ENCODE results near the gene SGO2. TPM values are rescaled to one million over a fixed set of nuclear protein-coding genes. Genes with fewer than 3 reads are reported as not detected.
A peak's percentile ranks its signal among the peaks of the same experiment; 100 is the strongest.

The SGO2 gene
- total and polyA plus RNA-seq, 9 of the 15 experiments (the other 6 are each of a cell fraction or from before 2014, with no cell fraction given), result 14.5 to 25.9 (median 16.6) TPM

DNA sequence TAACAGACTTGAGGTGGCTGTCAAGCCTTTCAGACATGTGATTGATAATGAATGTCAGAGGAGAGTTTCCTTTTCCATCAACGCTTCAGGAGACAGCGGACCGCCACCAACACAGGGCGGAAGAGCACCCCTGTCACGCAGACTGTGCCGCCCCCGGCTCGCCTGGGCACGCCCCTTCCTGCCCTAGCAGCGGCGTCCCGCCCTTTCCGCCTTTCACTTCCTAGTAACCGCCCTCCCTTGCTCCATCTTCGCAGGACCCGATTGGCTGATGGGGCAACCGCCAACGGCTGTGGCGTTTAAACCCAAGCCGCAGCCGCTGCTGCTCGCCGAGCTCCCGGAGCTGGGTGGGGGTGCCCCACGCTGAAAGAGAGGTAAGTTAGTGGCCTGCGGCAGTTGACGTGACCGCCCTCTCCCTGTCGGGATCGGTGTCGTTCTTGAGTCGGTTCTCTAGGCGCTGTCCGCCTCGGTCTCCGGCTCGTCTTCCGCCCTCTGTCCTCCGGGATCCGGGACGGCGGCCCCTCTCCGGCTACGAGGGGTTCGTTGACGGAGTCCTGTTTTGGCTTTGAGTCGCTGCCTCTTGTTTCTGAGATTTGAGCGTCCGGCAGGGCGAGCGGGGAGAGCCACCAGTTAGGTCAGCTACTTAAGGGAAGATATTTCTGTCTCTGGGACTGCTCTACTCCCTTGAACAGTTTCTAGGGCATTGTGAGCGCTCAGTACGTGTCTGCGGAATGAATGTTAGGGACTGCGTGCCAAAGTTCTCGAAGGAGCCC lies at the start of gene SGO2 (continued):
- TF ChIP-seq MGA (IDR thresholded peaks at IDR 0.05), result peak; percentile 65
- TF ChIP-seq ZNF408 (CRISPR knock-in tag; IDR thresholded peaks at IDR 0.05; ENCODE audit: low read depth), result no peak
- 0 out of 4 replicates have a peak, but pooled peaks of 1 of the 2 experiments have one; percentile 5 for TF ChIP-seq NONO (IDR thresholded peaks at IDR 0.05; ENCODE audit: low read depth in 2 of 2, low read length in 1 of 2)
- TF ChIP-seq MLX (CRISPR knock-in tag; conservative IDR thresholded peaks at IDR 0.05), result no peak

Data from K562 (cell line).